ENCODE results near the gene SERPIND1.

- TF ChIP-seq CTCF (IDR thresholded peaks at IDR 0.05) (no peak), POLR2A (IDR thresholded peaks at IDR 0.05) (no peak), EP300 (IDR thresholded peaks at IDR 0.05) (no peak)
Observed at GRCh38 chr22:20781272-20781990, 7.5 kb downstream of the SERPIND1 start.
